Measurements from ENCODE around the gene METTL16. TPM values are rescaled to one million over a fixed set of nuclear protein-coding genes. Genes with fewer than 3 reads are reported as not detected.

METTL16 gene
- total RNA-seq, 1 experiment from 2014 or later: 37.6 TPM

GRCh38 chr17:2398182-2398581 lies 113.5 kb downstream of the METTL16 start:
- intact Hi-C loops (cut with micrococcal nuclease): no loop called here
- ChIA-PET POLR2A (interaction anchor here (1.2 to 1.6 kb wide), 3 partner anchors 8 to 18 kb away, joined by 3 read pairs; no protein-coding TSS in a partner anchor), RAD21 (ENCODE audit: low non-redundant PET in 1 of 2, low total read pairs in 2 of 2, uncharacterized antibody in 2 of 2, unreplicated experiment in 2 of 2) (no interaction called here), CTCF (interaction anchor here (1.5 to 2.7 kb wide), 2 partner anchors 15 to 18 kb away, joined by 5 to 12 read pairs; no protein-coding TSS in a partner anchor)
- Histone ChIP-seq H3K79me2 (ENCODE audit: insufficient read depth, low read length) (peaks cover 51% of the 10 kb centered on the region), H3K9me2 (ENCODE audit: insufficient read depth) (no peaks in the 10 kb centered on the region), H3K4me2 (ENCODE audit: low read length) (peak overlapping the region; percentile 93), H3K9ac (ENCODE audit: low read length) (peak overlapping the region; percentile 100), H3K36me3 (ENCODE audit: control insufficient read depth in 1 of 2, insufficient read depth in 2 of 2, low read length in 2 of 2) (no peaks in the 10 kb centered on the region), H3K9me3 (ENCODE audit: control insufficient read depth in 1 of 2, insufficient read depth in 1 of 2, low read depth in 1 of 2, low read length in 2 of 2) (no peaks in the 10 kb centered on the region), H2AFZ (ENCODE audit: low read depth, low read length, poor library complexity, severe bottlenecking) (no peak overlapping the region), H3K27ac (ENCODE audit: low read depth, low read length) (peak overlapping the region; percentile 97), H3K4me3 (replicated peaks in 1 of 2; ENCODE audit: low read depth in 1 of 2, low read length in 2 of 2) (peak overlapping the region; percentile 33 to 96; a peak in 3 of 4 replicates), H3K4me1 (ENCODE audit: control insufficient read depth in 1 of 2, insufficient read depth in 2 of 2, low read length in 2 of 2) (peaks cover 44 to 84% of the 10 kb centered on the region in 2 experiments), H3K27me3 (ENCODE audit: insufficient read depth, low read length) (no peaks in the 10 kb centered on the region), H4K20me1 (ENCODE audit: insufficient read depth) (no peaks in the 10 kb centered on the region)
- no peak for TF ChIP-seq ZNF274 (IDR thresholded peaks at IDR 0.05; ENCODE audit: low read depth, low read length)
- TF ChIP-seq EGR1 (IDR thresholded peaks at IDR 0.05; ENCODE audit: low read depth): no peak
- no peak for TF ChIP-seq SRF (IDR thresholded peaks at IDR 0.05; ENCODE audit: low read depth)
- 0 out of 2 replicates have a peak, but pooled peaks have one; percentile 7 for TF ChIP-seq ZFX (IDR thresholded peaks at IDR 0.05)
- TF ChIP-seq TCF7L2 (IDR thresholded peaks at IDR 0.05; ENCODE audit: borderline replicate concordance, extremely low read depth, insufficient read depth, insufficient read length): no peak
- no peak for TF ChIP-seq FOSL1 (IDR thresholded peaks at IDR 0.05; ENCODE audit: low read depth)
- no peak for DNase-seq (ENCODE audit: low read depth, low spot score)
- ATAC-seq: no peak
- no TSS peak for BruUV-seq (replicated peaks)

- peak overlapping the region; percentile 100 for H3K9ac ChIP-seq (ENCODE audit: low read length)
- no peaks in the 10 kb centered on the region for H3K27me3 ChIP-seq (ENCODE audit: insufficient read depth, low read length)
- ChIA-PET POLR2A (interaction anchor here (1.2 to 1.6 kb wide), 3 partner anchors 9 to 19 kb away, joined by 3 read pairs; no protein-coding TSS in a partner anchor), RAD21 (ENCODE audit: low non-redundant PET in 1 of 2, low total read pairs in 2 of 2, uncharacterized antibody in 2 of 2, unreplicated experiment in 2 of 2) (no interaction called here), CTCF (interaction anchor here (1.5 to 2.7 kb wide), 2 partner anchors 15 to 19 kb away, joined by 5 to 12 read pairs; no protein-coding TSS in a partner anchor)
- intact Hi-C loops (cut with micrococcal nuclease): no loop called here
- peak overlapping the region; percentile 97 for H3K27ac ChIP-seq (ENCODE audit: low read depth, low read length)
- H3K79me2 ChIP-seq (ENCODE audit: insufficient read depth, low read length): peaks cover 51% of the 10 kb centered on the region
- H3K4me2 ChIP-seq (ENCODE audit: low read length): peak overlapping the region; percentile 93
- no peaks in the 10 kb centered on the region for H3K9me3 ChIP-seq (ENCODE audit: control insufficient read depth in 1 of 2, insufficient read depth in 1 of 2, low read depth in 1 of 2, low read length in 2 of 2)
- peak overlapping the region; percentile 46 to 59 for H3K4me3 ChIP-seq (replicated peaks in 1 of 2; ENCODE audit: low read depth in 1 of 2, low read length in 2 of 2)
- no TSS peak for BruUV-seq (replicated peaks)
- H2AFZ ChIP-seq (ENCODE audit: low read depth, low read length, poor library complexity, severe bottlenecking): no peak overlapping the region
- no peaks in the 10 kb centered on the region for H3K36me3 ChIP-seq (ENCODE audit: control insufficient read depth in 1 of 2, insufficient read depth in 2 of 2, low read length in 2 of 2)
- H4K20me1 ChIP-seq (ENCODE audit: insufficient read depth): no peaks in the 10 kb centered on the region
- peaks cover 42 to 83% of the 10 kb centered on the region in 2 experiments for H3K4me1 ChIP-seq (ENCODE audit: control insufficient read depth in 1 of 2, insufficient read depth in 2 of 2, low read length in 2 of 2)
- H3K9me2 ChIP-seq (ENCODE audit: insufficient read depth): no peaks in the 10 kb centered on the region
- ATAC-seq (no peak), DNase-seq (ENCODE audit: low read depth, low spot score) (no peak)
- no peak for TF ChIP-seq JUND (IDR thresholded peaks at IDR 0.05)
- no peak for TF ChIP-seq CBX3 (IDR thresholded peaks at IDR 0.05; ENCODE audit: low read depth)
- TF ChIP-seq POLR2A (IDR thresholded peaks at IDR 0.05; ENCODE audit: borderline replicate concordance, extremely low read depth, insufficient read depth, insufficient read length): no peak
- TF ChIP-seq SRF (IDR thresholded peaks at IDR 0.05; ENCODE audit: low read depth): no peak
- TF ChIP-seq ATF3 (IDR thresholded peaks at IDR 0.05): no peak
- TF ChIP-seq ZNF274 (IDR thresholded peaks at IDR 0.05; ENCODE audit: low read depth, low read length): no peak
- no peak for TF ChIP-seq ZBTB33 (IDR thresholded peaks at IDR 0.05; ENCODE audit: extremely low read depth, insufficient replicate concordance, low read length)
- TF ChIP-seq, protein P1, sequence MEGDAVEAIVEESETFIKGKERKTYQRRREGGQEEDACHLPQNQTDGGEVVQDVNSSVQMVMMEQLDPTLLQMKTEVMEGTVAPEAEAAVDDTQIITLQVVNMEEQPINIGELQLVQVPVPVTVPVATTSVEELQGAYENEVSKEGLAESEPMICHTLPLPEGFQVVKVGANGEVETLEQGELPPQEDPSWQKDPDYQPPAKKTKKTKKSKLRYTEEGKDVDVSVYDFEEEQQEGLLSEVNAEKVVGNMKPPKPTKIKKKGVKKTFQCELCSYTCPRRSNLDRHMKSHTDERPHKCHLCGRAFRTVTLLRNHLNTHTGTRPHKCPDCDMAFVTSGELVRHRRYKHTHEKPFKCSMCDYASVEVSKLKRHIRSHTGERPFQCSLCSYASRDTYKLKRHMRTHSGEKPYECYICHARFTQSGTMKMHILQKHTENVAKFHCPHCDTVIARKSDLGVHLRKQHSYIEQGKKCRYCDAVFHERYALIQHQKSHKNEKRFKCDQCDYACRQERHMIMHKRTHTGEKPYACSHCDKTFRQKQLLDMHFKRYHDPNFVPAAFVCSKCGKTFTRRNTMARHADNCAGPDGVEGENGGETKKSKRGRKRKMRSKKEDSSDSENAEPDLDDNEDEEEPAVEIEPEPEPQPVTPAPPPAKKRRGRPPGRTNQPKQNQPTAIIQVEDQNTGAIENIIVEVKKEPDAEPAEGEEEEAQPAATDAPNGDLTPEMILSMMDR (IDR thresholded peaks at IDR 0.05 in 2 of 3, conservative IDR thresholded peaks at IDR 0.05 in 1 of 3; ENCODE audit: borderline replicate concordance in 1 of 3, insufficient read depth in 1 of 3, low read depth in 2 of 3, low read length in 2 of 3): no peak
- TF ChIP-seq MAX (IDR thresholded peaks at IDR 0.05): no peak
- TF ChIP-seq EZH2 (IDR thresholded peaks at IDR 0.05): no peak
Observed at GRCh38 chr17:2397247-2398171, 114.2 kb downstream of the METTL16 start.

Data from HCT116 (cell line).